GM18861 (cell line): Measurements from ENCODE around the gene TRMO.
"Not testable (repeated sequence)": the region's sequence is repeated elsewhere in the genome, so short reads cannot be mapped to it uniquely, and the experiment has no call there.

Experiments used
- ATAC-seq: cut with Tn5 transposase; IDR thresholded peaks from one replicate; pipeline ENCODE4 v1.9.1; 2021; ENCODE audit not compliant: unreplicated experiment

The TRMO gene, protein sequence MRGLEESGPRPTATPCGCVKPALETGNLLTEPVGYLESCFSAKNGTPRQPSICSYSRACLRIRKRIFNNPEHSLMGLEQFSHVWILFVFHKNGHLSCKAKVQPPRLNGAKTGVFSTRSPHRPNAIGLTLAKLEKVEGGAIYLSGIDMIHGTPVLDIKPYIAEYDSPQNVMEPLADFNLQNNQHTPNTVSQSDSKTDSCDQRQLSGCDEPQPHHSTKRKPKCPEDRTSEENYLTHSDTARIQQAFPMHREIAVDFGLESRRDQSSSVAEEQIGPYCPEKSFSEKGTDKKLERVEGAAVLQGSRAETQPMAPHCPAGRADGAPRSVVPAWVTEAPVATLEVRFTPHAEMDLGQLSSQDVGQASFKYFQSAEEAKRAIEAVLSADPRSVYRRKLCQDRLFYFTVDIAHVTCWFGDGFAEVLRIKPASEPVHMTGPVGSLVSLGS

GRCh38 chr9:97921959-97922724, at the start of gene TRMO:
Gene TRMO (minus strand): TSS chr9:97922500. CDS start chr9:97922493, 7 bp downstream.
- ATAC-seq: peak; percentile 76

DNA sequence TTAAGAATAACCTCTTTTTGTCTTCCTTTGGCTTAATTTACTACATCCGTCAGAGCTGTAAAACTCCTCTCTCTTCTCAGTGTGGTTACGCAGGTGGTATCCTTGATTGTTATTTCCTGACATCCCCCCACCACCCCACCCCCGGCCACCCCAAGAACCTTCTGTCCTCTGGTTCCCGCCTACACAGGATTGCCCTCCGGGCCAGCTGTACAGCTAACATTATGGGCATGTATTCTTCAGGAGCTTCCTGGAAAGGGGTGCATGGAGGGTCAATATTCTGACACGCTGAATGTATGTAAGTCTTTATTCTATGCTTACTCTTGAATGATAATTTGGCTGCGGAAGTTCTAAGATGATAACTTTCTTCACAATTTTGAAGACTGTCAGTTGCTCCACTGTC, 47.9 kb upstream of the TRMO start:
- no peak for ATAC-seq

DNA sequence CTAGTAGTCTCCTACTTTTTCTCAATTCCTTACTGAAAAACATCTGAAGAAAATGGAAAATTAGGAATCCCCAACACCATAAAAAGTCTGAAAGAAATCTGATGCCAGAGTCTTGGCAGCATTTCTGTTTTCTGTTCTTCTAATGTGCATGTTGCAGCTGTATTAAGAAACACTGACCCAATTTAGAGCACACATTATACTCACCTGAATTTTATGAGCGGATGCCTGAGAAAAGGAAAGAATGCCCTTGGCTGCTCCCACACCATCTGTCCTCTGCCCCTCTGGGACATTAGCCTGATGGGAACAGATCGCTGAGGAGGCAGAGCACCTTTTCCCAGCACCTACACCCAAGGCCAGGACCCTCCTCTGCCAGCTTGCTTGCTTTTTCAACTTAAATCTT, 46.7 kb upstream of the TRMO start:
- ATAC-seq: no peak

DNA sequence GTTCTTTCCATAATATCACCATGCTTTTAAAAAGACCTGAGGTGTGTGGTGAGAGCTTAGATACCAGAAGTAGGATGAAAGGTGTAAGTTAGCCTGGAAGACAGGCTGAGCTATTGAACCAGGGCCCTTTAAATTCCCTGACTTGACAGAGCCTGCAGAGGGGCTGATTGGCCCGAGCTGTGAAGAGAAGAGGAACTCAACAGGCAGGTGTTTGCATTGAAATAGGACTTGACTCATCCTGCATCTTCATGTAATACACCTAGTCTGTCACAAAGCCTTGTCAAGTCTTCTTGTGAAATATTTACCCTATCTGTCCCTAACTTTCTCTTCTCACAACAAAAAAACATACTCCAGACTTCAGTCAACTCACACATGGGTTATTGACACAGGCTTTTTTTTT, 44.2 kb upstream of the TRMO start:
- ATAC-seq: no peak

- ATAC-seq: no peak
These were observed 42.6 kb upstream of the TRMO start for GRCh38 chr9:97964901-97965300.

DNA sequence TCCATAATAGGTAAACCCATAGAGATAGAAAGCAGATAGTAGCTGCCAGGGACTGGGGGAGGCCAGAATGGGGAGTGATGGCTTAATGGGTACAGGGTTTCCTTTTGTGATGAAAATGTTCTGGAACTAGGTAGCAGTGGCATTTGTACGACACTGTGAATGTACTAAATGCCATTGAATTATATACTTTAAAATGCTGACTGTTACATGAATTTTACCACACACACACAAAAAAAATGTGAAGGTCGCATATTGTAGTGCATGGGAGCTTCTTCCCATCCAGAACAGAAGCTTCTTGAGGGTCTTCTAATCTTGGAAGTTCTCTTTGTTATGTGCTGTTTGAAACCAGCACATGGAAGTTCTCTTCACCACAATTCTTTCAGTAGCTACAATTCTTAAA, 40.9 kb upstream of the TRMO start:
- no peak for ATAC-seq

- ATAC-seq: no peak
These were observed 40.3 kb upstream of the TRMO start for GRCh38 chr9:97962575-97962974.

GRCh38 chr9:97962136-97962535, 39.8 kb upstream of the TRMO start:
- ATAC-seq: no peak

DNA sequence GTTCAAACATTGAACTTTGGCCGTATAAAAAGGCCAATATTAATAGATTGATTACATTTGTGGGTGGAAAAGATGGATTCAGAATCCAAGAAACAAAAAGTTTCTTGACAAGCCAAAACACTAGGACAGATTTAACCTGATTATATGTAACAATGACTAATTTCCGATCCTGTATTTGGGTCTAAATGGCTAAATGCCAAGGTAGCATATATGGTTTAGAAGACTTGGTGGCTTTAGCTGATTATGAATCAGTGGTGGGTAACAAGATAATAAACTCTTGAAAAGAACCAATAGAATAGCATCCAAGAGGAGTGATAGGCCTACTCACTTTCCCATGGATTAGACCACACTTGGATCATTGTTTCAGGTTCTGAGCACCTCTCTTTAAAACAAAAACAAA, 39.1 kb upstream of the TRMO start:
- ATAC-seq: no peak

DNA sequence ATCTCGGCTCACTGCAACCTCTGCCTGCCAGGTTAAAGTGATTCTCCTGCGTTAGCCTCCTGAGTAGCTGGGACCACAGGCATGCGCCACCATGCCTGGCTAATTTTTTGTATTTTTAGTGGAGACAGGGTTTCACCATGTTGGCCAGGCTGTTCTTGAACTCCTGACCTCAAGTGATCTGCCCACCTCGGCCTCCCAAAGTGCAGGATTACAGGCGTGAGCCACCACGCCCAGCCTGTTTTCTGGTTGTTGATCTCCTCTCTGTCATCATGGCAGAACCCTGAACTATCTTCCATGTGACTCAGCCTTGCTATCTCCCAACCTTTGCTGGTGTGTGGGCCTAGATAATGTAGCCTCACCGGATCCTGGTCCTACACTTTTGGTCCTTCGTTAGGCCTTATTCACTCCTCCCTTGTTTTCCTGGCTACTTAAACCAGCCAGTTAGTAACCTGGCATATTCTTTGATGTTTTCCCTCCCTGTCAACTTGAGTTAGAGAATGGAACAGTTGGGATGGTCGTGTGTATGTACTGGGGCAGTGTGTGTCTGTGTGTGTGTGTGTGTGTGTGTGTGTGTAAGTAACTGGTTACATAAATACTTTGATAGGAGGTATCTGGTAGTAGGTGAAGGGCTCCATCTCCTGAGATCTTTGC, 38.5 kb upstream of the TRMO start:
- ATAC-seq: not testable (repeated sequence)

DNA sequence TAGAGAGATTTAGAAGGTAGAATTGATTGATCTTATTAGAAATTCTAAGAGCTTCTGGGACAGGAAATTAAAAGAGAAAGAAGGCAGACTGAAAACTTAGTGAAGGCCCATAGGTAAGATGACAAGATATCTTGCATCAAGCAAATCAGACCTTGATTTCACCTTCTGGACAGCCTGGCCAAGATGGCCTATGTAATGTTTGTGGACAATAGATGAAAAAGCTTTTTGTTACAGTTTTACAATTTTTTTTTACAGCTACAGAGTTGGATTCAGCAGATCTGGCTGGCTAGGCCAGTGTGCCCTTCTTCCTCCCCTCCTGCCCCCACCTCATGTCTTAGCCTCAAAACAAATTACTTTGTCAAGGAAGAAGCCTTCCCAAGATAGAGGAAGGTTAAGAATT, 37.3 kb upstream of the TRMO start:
- no peak for ATAC-seq

DNA sequence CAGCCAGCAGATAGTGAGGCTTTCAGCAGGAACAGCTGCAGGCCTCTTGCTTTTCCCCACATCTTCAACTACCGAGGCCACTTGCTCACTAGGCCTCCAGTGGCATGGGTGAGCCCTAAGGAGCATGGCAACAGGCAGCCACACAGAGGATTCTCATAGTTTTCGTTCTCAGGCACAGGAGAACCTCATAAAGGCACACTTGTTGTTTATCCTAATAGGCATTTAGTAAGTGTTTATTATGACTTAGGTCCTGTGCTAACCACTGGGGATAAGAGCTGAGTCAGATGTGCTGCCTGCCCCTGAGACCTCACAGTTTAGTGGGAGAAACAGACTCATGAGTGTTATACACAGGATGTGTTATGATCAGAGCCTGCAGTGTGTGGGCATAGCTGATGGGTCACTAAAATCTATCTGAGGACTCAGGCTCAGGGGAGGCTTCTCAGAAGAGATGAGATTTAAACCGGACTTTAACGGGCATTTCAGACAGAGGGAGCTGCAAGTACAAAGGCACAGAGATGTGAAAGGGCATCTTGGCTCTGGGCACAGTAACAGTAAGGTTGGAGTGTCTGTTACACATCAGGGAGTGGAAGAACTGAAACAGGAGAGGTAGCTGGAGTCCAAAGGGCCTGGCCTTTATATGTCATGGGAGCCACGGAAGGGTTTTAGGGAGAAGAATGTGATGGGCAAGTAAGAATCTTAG, 36.7 kb upstream of the TRMO start:
- ATAC-seq: no peak

- ATAC-seq: no peak
These were observed 34.0 kb upstream of the TRMO start for GRCh38 chr9:97956331-97956730.

DNA sequence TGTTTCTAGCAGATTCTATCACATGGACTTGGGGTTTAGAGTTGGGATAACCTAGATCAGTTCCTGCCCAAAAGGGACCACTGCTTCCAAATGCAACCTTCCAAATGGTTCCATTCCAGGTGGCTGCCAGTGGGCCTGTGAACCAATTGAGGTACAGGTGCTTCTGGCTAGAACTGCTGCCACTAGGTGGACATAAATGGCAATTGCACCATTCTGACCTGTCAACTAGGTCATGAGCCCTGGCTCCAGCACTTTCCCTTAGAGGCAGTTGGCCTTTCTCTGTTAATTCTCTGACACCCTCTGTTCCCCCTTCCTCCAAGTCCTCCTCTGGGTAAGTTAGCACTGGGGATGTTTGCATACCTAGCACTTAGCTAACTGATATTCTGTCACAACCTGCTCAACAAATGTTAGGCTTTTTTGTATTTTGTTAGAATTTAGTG, 32.3 kb upstream of the TRMO start:
- peak; percentile 62 for ATAC-seq

DNA sequence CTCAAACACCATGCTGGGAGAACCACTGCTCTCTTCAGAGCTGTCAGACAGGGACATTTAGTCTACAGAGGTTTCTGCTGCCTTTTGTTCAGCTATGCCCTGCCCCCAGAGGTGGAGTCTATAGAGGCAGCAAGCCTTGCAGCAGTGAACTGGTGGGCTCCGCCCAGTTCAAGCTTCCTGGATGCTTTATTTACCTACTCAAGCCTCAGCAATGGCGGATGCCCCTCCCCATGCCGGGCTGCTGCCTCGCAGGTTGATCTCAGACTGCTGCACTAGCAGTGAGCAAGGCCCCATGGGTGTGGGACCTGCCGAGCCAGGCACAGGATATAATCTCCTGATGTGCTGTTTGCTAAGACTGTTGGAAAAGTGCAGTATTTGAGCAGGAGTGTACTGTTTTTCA, 28.6 kb upstream of the TRMO start:
- ATAC-seq: not testable (repeated sequence)

GRCh38 chr9:97947094-97947493, 24.8 kb upstream of the TRMO start:
- not testable (repeated sequence) for ATAC-seq

- not testable (repeated sequence) for ATAC-seq
These were observed 23.2 kb upstream of the TRMO start for GRCh38 chr9:97945470-97945869.

GRCh38 chr9:97944612-97945011, 22.3 kb upstream of the TRMO start:
- no peak for ATAC-seq

DNA sequence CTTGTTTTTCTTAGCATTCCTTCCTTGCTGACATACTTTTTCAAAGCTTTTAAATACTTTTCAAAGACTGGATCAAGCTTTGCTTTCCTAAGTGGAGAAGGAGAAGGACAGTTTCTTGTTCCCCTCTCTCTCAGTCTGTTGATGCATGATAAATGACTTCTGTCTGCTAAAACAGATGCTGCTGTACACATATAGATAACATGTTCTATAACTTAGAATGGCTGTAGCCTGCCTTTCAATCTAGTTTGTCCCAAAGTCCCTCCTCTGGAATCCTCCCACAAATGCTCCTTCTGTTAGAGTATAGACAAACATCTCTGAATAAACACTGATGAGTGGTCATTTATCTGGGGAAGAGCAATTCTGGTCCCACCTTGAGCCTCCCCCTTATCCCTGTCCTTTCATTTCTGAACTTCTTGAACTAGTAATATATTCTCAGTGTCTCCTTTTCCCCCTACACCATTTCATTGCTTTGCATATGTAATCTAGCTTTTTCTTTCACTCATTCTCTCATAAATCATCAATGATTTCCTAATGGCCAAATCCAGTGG, 21.1 kb upstream of the TRMO start:
- no peak for ATAC-seq

- ATAC-seq: no peak
These were observed 19.0 kb upstream of the TRMO start for GRCh38 chr9:97941323-97941722.

GRCh38 chr9:97940741-97941140, 18.4 kb upstream of the TRMO start:
- ATAC-seq: no peak
